DMS 273 treated with DMSO at 0.1 percent for 48 hours (cell line): ENCODE data around the gene PHACTR4.
"Not testable (repeated sequence)": the region's sequence is repeated elsewhere in the genome, so short reads cannot be mapped to it uniquely, and the experiment has no call there.

ENCODE experiments used
- DNase-seq: peaks from one replicate; lab custom pipeline; 2025; lab: John Stamatoyannopoulos, UW

Gene PHACTR4

GRCh38 chr1:28437264-28437923 is 67.9 kb downstream of the PHACTR4 start:
- no peak for DNase-seq

- peak; percentile 69 for DNase-seq
These were observed 68.6 kb downstream of the PHACTR4 start for GRCh38 chr1:28437924-28438699.

- DNase-seq: no peak
These were observed 69.8 kb downstream of the PHACTR4 start for GRCh38 chr1:28439320-28439719.

GRCh38 chr1:28441674-28442073 is 72.1 kb downstream of the PHACTR4 start:
- DNase-seq: no peak

GRCh38 chr1:28443550-28443949 is 74.0 kb downstream of the PHACTR4 start:
- no peak for DNase-seq

GRCh38 chr1:28447679-28448078 is 78.1 kb downstream of the PHACTR4 start:
- no peak for DNase-seq

- DNase-seq: not testable (repeated sequence)
These were observed 78.6 kb downstream of the PHACTR4 start for GRCh38 chr1:28448094-28448611.

GRCh38 chr1:28449904-28450303 is 80.4 kb downstream of the PHACTR4 start:
- DNase-seq: no peak

GRCh38 chr1:28450561-28450960 is 81.0 kb downstream of the PHACTR4 start:
- no peak for DNase-seq

- no peak for DNase-seq
These were observed 81.5 kb downstream of the PHACTR4 start for GRCh38 chr1:28451011-28451410.

GRCh38 chr1:28456078-28456477 is 86.5 kb downstream of the PHACTR4 start:
- peak; percentile 14 for DNase-seq

- DNase-seq: no peak
These were observed 88.1 kb downstream of the PHACTR4 start for GRCh38 chr1:28457678-28458077.

- DNase-seq: no peak
These were observed 89.0 kb downstream of the PHACTR4 start for GRCh38 chr1:28458237-28459228.

- DNase-seq: no peak
These were observed 96.8 kb downstream of the PHACTR4 start for GRCh38 chr1:28466226-28466778.

- DNase-seq: no peak
These were observed 100.6 kb downstream of the PHACTR4 start for GRCh38 chr1:28470146-28470545.

GRCh38 chr1:28479497-28479896 is 110.0 kb downstream of the PHACTR4 start:
- not testable (repeated sequence) for DNase-seq

- DNase-seq: no peak
These were observed 110.8 kb downstream of the PHACTR4 start for GRCh38 chr1:28480308-28480707.

GRCh38 chr1:28482138-28482537 is 112.6 kb downstream of the PHACTR4 start:
- no peak for DNase-seq

GRCh38 chr1:28482702-28483101 is 113.2 kb downstream of the PHACTR4 start:
- no peak for DNase-seq

- no peak for DNase-seq
These were observed 125.2 kb downstream of the PHACTR4 start for GRCh38 chr1:28494737-28495136.

- DNase-seq: no peak
These were observed 130.0 kb downstream of the PHACTR4 start for GRCh38 chr1:28499553-28499952.

- no peak for DNase-seq
These were observed 132.4 kb downstream of the PHACTR4 start for GRCh38 chr1:28501925-28502324.
